ENCODE data around the gene ITSN1.

ITSN1 gene

GRCh38 chr21:33945652-33946270 lies 303.5 kb downstream of the ITSN1 start:
- no peak for FAIRE-seq

GRCh38 chr21:33947451-33948095 lies 305.3 kb downstream of the ITSN1 start:
- DNase-seq (ENCODE audit: insufficient read length, low spot score) (peak; percentile 97), FAIRE-seq (no peak)

More at GRCh38 chr21:33945652-33946270, 303.5 kb downstream of the ITSN1 start:
- DNase-seq (ENCODE audit: insufficient read length, low spot score) = no peak

- no peak for FAIRE-seq
Observed at GRCh38 chr21:33948096-33948950, 306.0 kb downstream of the ITSN1 start.

DNA sequence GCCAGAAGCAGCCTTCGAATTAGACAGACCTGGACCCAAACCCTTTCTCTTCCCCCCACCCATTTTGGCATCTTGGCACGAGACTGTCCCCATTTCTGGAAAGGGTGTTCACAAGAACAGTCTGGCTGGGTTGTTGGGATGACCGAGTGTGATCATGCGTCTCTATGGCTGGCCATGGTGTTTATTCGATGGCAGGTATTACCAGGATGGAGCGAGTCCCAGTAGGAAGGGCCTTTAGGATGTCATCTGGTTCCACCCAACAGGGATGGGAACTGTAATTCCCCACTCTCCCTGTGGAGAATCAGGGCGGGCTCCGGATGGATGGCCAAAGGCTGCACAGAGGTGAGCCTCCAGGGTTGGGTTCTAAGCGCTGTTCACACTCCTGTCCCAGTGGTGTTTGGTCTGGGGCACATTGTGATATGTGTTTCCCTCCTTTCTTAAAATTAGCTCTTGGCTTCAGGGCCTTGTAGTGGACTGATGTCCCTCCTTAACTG lies 306.7 kb downstream of the ITSN1 start:
- DNase-seq (ENCODE audit: insufficient read length, low spot score) (no peak), FAIRE-seq (no peak)

More at GRCh38 chr21:33948096-33948950, 306.0 kb downstream of the ITSN1 start:
- DNase-seq (ENCODE audit: insufficient read length, low spot score) = no peak

All from HTR-8/SVneo (cell line).